ENCODE results near the gene ZSCAN22. TPM values are rescaled to one million over a fixed set of nuclear protein-coding genes. Genes with fewer than 3 reads are reported as not detected.
A peak's percentile ranks its signal among the peaks of the same experiment; 100 is the strongest.

Gene ZSCAN22
- total and polyA plus RNA-seq, 2 of the 13 experiments (the other 11 are each of a cell fraction or from before 2014, with no cell fraction given) = 2.5 to 3.5 TPM

- TF ChIP-seq RERE (CRISPR knock-in tag; IDR thresholded peaks at IDR 0.05; ENCODE audit: low read depth) (no peak), TBP (CRISPR knock-in tag; IDR thresholded peaks at IDR 0.05) (no peak), ZNF407 (CRISPR knock-in tag; IDR thresholded peaks at IDR 0.05; ENCODE audit: not compliant biosample characterization) (peak; percentile 37), SNAI1 (CRISPR knock-in tag; IDR thresholded peaks at IDR 0.05; ENCODE audit: borderline replicate concordance) (0 out of 2 replicates have a peak, but pooled peaks have one; percentile 39), IRF9 (CRISPR knock-in tag; IDR thresholded peaks at IDR 0.05; ENCODE audit: borderline replicate concordance) (no peak), ZNF225 (CRISPR knock-in tag; IDR thresholded peaks at IDR 0.05) (peak; percentile 69; the same call in 1 of the 2 replicates), CERS6 (CRISPR knock-in tag; IDR thresholded peaks at IDR 0.05) (no peak), PPARG (CRISPR knock-in tag; conservative IDR thresholded peaks at IDR 0.05) (no peak), ZZZ3 (CRISPR knock-in tag; IDR thresholded peaks at IDR 0.05; ENCODE audit: borderline replicate concordance) (peak; percentile 7; the same call in 1 of the 2 replicates), HNRNPLL (IDR thresholded peaks at IDR 0.05; ENCODE audit: low read depth, low read length, poor library complexity, severe bottlenecking) (peak; percentile 92), ZC3H13 (CRISPR knock-in tag; IDR thresholded peaks at IDR 0.05) (no peak), RNF2 (conservative IDR thresholded peaks at IDR 0.05; ENCODE audit: low read depth) (0 out of 2 replicates have a peak, but pooled peaks have one; percentile 7), ZNF205 (CRISPR knock-in tag; IDR thresholded peaks at IDR 0.05) (no peak)
These were observed 48.2 kb upstream of the ZSCAN22 start, which contains the start of gene ZNF8 (continued) for GRCh38 chr19:58278541-58279041.
